GM18498 (cell line): ENCODE measurements around the gene CASK.

Experiments
- ATAC-seq: cut with Tn5 transposase; IDR thresholded peaks from one replicate; pipeline ENCODE4 v1.9.1; 2021; ENCODE audit warnings: mild to moderate bottlenecking, moderate library complexity; ENCODE audit not compliant: unreplicated experiment

CASK gene

DNA sequence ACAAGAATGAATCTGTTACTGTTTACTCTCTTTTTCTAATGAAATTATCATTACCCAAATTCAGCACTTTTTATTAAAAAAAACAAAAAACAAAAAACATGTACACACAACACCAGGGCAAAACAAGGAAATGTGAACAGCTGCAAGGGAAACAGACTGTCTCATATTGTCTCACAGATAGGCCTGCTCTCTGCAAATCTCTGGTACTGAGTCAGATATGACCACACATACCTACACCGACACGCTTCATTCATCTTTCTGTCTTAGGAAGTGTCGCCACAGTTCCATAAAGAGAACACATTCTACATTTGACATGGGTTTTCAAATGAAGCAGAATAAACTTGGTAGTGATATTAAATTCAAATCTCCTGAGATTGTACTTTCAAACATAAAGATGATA, 326.8 kb downstream of the CASK start:
- ATAC-seq: peak; percentile 96

GRCh38 chrX:41594634-41595033, 328.7 kb downstream of the CASK start:
- ATAC-seq: no peak

DNA sequence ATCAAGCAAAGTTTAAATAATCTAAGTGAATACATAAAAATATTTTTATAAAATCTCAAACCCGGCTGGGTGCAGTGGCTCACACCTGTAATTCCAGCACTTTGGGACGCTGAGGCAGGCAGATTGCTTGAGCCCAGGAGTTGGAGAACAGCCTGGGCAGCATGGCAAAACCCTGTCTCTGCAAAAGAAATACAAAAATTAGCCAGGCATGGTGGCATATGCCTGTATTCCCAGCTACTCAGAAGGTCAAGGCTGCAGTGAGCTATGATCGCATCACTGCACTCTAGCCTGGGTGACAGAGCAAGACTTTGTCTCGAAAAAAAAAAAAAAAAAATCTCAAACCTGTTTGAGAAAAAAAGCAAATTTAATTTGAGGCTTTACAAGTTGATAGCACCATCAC, 331.4 kb downstream of the CASK start:
- ATAC-seq: no peak

- ATAC-seq: no peak
Observed at GRCh38 chrX:41590641-41591040, 332.7 kb downstream of the CASK start.

GRCh38 chrX:41589634-41590270, 333.6 kb downstream of the CASK start:
- ATAC-seq: no peak

DNA sequence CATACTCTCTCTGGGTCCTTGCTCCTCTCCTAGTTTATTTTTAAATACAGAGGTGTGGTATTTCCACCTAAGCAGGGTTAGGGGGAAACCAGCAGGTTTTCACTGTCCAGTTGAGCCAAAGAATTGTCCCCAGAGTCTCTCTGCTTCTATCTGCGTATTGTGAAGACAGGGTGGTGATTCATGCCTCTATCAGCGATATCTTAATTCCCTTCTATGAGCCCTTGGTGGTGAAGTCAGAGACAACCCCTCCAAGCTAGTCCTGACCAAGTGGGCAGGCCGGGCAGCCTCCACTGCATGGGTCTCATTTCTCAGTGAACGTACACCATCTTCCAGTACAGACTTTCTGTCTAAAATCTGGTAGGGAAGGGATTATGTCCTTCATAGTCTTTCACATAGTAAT, 335.1 kb downstream of the CASK start:
- ATAC-seq: no peak

DNA sequence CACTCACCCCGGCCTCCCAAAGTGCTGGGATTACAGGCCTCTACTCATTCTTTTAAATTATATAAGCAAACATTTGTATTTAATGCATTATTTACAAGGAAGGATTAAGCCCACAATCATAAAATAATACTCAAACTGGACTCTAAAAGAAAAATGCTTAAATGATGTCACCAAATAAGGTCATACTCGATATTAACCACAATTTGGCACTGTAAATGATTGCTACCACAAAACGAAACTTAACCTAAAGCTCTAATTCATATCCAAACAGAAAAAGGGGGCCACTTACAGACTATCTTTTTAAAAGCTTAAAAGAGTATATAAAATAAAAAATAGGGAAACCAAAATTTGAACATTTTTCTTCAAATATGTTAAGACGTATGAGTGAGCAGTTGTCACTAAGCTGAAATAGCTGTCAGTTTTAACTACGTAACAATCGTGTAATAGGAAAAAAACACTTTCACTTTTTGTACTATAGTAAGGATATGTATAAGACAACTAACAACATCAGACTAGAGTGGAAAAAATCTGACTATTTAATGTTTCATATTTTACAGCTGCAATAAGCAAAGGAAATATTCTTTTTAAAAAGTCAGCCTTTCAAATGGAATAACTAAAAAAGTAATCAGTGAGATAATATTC, 342.8 kb downstream of the CASK start:
- ATAC-seq: no peak

DNA sequence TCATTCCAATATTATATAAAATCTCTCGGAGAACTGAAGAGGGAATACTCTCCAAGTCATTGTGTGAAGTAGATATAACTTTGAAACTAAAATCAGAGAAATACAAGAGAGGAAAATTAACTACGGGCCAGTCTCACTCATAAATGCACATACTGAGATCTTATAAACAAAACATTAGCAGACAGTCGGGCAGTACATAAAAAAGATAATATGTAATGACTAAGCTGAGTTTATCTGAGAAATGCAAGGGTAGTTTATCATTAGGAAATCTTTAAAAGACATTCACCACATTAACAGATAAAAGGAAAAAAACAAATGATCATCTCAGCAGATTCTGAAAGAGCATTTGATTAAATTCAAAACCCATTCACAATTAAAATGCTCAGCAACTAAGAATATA, 359.5 kb downstream of the CASK start:
- ATAC-seq: no peak

GRCh38 chrX:41561045-41561444, 362.3 kb downstream of the CASK start:
- ATAC-seq: peak; percentile 92

DNA sequence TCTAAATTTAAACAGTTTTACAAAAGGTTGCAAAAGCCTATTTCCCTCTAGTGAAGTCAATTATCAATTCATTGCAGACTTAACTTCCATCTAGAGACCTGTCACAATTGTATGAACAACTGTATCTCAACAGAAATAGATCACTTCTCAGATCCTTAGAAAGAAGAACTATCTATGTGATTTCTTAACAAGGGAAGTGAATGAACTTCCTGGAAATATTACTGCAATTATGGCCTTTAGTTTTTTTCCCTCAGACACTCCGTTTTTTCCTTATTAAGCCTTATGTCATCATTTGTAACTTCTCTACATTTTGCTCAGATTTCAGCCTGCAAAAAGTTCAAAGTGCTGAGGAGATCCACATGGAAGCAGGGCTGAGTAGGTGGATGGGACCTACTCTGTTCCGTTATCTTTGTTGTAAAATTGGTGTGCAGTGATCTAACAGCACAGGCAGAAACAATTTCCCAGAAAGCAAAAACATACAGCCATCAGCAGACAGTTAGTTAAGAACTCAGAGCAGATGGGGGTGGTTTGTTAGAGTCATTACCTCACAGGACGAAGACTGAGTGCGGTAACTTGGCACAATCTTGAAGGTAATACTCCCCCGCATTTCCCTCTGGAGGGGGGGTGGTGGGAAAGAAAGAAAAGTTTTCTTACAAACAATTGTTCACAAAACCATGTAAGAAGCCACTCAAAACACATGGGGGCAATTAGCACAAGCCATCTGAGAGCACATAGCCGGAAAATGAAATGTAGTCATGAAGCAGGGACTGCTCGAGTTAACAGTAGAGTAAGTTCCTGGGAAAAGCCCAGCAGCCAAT, 363.9 kb downstream of the CASK start:
- no peak for ATAC-seq

GRCh38 chrX:41558531-41558930, 364.8 kb downstream of the CASK start:
- no peak for ATAC-seq

DNA sequence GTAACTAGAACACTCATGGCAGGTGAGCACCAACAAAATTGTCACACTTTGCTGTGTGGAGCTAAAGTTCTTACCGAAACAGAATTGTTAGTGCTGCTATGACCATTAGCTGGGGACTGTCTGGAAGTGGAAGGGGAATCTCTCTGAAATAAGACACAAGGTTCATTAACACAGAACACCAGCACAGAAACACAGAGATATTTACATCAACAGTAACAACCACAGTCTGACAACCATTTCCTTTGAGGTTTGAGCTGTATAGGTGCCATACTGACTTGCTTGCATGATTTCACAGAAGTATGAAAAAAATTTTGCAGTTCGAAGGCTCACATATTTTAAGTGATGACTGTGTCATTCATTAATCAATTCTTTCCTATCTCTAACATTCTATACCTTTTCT, 366.4 kb downstream of the CASK start:
- ATAC-seq: peak; percentile 50

GRCh38 chrX:41553688-41554087, 369.7 kb downstream of the CASK start:
- no peak for ATAC-seq

DNA sequence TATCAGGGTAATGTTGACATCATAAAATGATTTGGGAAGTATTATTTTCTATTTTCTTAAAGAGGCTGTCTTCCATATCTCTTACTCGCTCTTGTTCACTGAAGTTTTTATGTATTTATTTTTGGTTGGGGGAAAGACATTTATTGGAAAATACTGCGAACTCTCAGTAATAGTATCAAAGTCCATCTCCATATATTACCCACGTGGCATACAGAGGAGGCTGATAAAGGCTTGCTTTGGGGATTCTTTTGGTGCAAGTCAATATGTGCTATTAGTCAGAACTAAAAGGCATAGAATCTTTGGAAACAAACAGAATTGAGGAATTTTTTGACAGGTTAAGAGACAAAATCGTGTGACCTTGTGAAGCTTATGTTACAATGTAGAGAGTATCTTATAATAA, 374.9 kb downstream of the CASK start:
- ATAC-seq: no peak

DNA sequence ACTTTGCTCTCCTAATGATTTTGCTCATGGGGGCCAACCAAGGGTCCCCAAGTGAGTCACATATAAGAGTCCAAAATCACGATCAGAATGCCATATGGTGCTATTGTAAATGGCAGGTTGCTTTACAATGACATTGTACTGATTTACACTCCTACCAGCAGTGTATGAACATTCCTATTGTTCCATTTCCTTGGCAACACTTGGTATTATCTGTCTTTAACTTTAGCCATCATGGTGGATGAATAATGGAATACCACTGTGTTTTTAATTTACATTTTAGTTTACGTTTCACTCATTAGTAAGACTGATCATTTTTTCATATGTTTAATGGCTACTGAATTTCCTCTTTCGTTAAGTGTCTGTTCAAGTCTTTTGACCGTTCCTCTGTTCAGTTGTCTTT, 379.7 kb downstream of the CASK start:
- no peak for ATAC-seq

- ATAC-seq: no peak
Observed at GRCh38 chrX:41543025-41543424, 380.3 kb downstream of the CASK start.

DNA sequence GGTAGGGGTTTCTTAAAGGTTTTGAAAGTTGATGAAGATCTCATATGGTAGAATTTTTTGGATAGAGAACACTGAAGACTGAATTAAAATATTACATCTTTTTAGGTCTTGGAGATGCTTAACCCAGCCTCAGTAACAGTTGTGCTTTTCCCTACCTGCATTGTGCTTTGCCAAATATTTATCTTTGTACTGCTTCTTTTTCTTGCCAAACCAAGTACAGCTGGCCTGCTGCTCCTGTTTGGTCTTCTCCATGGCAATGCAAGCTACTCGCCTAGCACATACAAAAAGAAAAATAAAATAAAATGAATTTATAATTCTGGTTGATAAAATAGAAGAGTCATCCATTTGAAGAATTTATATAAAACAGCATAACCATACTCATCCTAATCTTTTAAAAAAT, 380.8 kb downstream of the CASK start:
- no peak for ATAC-seq

DNA sequence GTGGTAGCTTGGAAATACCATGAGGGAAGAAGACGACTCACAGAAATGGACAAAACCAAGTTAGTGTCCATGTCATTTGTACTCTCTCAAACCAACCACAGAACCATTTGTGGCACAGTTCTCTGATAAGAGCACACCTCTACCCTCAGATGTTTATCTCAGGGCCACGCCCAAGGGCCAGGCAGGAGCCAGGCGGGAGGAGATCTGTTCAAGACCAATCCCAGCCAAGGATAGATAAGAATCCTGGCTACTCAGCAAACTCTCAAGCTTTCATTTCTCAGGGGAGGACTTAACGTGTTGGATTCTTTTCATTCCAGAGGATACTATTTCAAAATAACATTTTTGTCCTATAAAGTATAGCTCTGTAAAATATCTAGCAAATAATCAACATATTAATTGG, 381.2 kb downstream of the CASK start:
- no peak for ATAC-seq

DNA sequence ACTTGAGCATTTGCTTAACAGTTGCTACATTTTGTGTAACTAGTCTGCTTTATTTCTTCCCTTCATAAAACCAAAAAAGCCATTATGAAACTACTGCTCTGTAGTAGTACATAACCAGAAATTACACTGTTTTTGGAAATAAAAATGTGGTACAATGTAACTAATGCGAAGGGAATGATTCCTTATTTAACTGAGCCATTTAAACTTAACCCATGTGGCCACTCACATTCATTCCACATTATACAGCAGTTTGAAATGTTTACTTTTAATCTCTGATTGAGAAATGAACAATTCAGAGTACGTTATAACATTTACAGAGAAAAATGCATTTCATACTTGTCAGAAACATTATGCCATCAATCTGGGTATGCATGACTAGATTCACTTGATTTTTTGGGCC, 382.0 kb downstream of the CASK start:
- no peak for ATAC-seq

DNA sequence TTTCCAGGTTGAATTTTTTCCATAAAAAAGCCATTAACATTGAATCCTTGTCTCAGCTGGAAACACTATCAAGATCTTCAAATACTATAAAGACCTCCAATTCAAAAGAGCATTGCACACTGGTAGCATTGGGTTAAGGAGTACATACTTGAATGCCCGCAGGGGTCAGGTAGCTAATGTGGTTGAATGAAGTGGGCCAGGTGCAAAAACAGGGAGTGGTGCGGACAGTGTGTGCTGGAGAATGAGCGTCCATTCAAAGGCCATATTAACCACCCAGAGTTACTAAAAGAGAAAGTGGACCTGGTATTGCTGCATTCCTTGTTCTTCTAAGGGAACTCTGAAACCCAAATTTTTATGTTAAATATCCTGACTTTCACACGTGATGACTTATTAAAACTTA, 384.6 kb downstream of the CASK start:
- no peak for ATAC-seq

DNA sequence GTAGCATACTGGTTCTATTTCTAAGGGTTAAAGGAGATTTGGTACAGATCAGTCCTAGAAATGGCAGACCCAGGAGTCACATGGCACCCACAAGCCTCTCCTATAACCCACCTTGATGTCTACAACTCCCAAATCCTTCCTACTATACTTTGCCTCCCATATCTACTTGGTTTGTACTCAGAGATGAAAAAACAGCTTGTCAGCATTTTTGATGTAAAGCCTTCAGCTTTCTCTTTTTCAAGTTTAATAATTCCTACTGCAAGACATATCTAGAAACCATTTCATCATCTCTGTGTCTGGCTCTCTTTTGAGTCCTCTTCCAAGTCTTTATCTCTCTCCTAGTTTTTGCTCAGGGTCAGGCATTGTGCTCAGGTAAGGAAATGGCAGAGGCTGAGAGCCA, 393.3 kb downstream of the CASK start:
- no peak for ATAC-seq

GRCh38 chrX:41529221-41529620, 394.1 kb downstream of the CASK start:
- ATAC-seq: no peak
